Measurements from ENCODE around the gene TMEM95. TPM values are rescaled to one million over a fixed set of nuclear protein-coding genes. Genes with fewer than 3 reads are reported as not detected.

Gene TMEM95
- total and polyA plus RNA-seq, 3 donors from 2014 or later, result 2.8 to 9.9 (median 6.6) TPM

- Histone ChIP-seq H3K36me3 (ENCODE audit: low read depth, missing control alignments) (no peaks in the 10 kb centered on the region), H3K9me3 (no peaks in the 10 kb centered on the region), H3K27me3 (no peaks in the 10 kb centered on the region), H3K4me1 (peaks cover 17% of the 10 kb centered on the region), H3K4me3 (no peak overlapping the region), H3K27ac (peak overlapping the region in 1 of 2 donors; percentile 95)
- intact Hi-C loops (cut with DNase I; ENCODE audit: low total_unique reads), result no loop called here
- no peak for DNase-seq
- 55 to 56% methylated on average over 3 to 12 of the region's 12 CpGs for WGBS, 2 donors
- no peak for TF ChIP-seq CTCF (IDR thresholded peaks at IDR 0.05)
Measured at GRCh38 chr17:7406235-7406825, 51.4 kb downstream of the TMEM95 start.

Small RNA genes lying within 50 kb of the gene (small RNA-seq; reads per million reads assigned to genes)
- gene AC026954.2, result 0 reads per million in 2 donors

Other genes starting within 250 kb of the TMEM95 start
Only the 30 nearest of the 36 such genes appear.
- gene ASGR1, start 175.8 kb upstream of the TMEM95 start, total RNA-seq, result 10 to 100 TPM; 11.5 to 19.1 TPM
- gene ASGR1, start 175.8 kb upstream of the TMEM95 start, polyA plus RNA-seq (ENCODE audit: insufficient read depth, low read depth, low replicate concordance), result 21.3 TPM
- gene DLG4, start 135.3 kb upstream of the TMEM95 start, total RNA-seq, result 10 to 100 TPM; 26.3 to 49.8 TPM
- gene DLG4, start 135.3 kb upstream of the TMEM95 start, polyA plus RNA-seq (ENCODE audit: insufficient read depth, low read depth, low replicate concordance), result 45.9 TPM
- gene ACADVL, start 135.2 kb upstream of the TMEM95 start, total RNA-seq, result 100 to 1,000 TPM; 298 to 458 TPM
- gene ACADVL, start 135.2 kb upstream of the TMEM95 start, polyA plus RNA-seq (ENCODE audit: insufficient read depth, low read depth, low replicate concordance), result 334 TPM
- gene DVL2, start 120.6 kb upstream of the TMEM95 start, total RNA-seq, result 100 to 1,000 TPM in 1 of 2 donors, 10 to 100 TPM in 1; 81.3 to 102 TPM
- 43.6 TPM for gene DVL2, start 120.6 kb upstream of the TMEM95 start, polyA plus RNA-seq (ENCODE audit: insufficient read depth, low read depth, low replicate concordance)
- gene PHF23, start 115.7 kb upstream of the TMEM95 start, total RNA-seq, result 10 to 100 TPM; 54.9 to 61.6 TPM
- gene PHF23, start 115.7 kb upstream of the TMEM95 start, polyA plus RNA-seq (ENCODE audit: insufficient read depth, low read depth, low replicate concordance), result 53.4 TPM
- 100 to 1,000 TPM; 521 to 683 TPM for gene GABARAP, start 112.7 kb upstream of the TMEM95 start, total RNA-seq
- gene GABARAP, start 112.7 kb upstream of the TMEM95 start, polyA plus RNA-seq (ENCODE audit: insufficient read depth, low read depth, low replicate concordance), result 1,171 TPM
- gene CTDNEP1, start 103.4 kb upstream of the TMEM95 start, total RNA-seq, result 10 to 100 TPM; 86.4 to 94.0 TPM
- gene CTDNEP1, start 103.4 kb upstream of the TMEM95 start, polyA plus RNA-seq (ENCODE audit: insufficient read depth, low read depth, low replicate concordance), result 138 TPM
- gene ELP5, start 102.9 kb upstream of the TMEM95 start, total RNA-seq, result 100 to 1,000 TPM; 107 to 123 TPM
- 295 TPM for gene ELP5, start 102.9 kb upstream of the TMEM95 start, polyA plus RNA-seq (ENCODE audit: insufficient read depth, low read depth, low replicate concordance)
- gene CLDN7, start 92.7 kb upstream of the TMEM95 start, total RNA-seq, result 1 to 10 TPM; 4.5 to 6.9 TPM
- gene CLDN7, start 92.7 kb upstream of the TMEM95 start, polyA plus RNA-seq (ENCODE audit: insufficient read depth, low read depth, low replicate concordance), result 8.8 TPM
- gene SLC2A4, start 73.4 kb upstream of the TMEM95 start, total RNA-seq, result 1 to 10 TPM; 4.2 to 6.6 TPM
- gene SLC2A4, start 73.4 kb upstream of the TMEM95 start, polyA plus RNA-seq (ENCODE audit: insufficient read depth, low read depth, low replicate concordance), result 4.7 TPM
- gene YBX2, start 60.5 kb upstream of the TMEM95 start, total RNA-seq, result 100 to 1,000 TPM; 276 to 549 TPM
- 1,120 TPM for gene YBX2, start 60.5 kb upstream of the TMEM95 start, polyA plus RNA-seq (ENCODE audit: insufficient read depth, low read depth, low replicate concordance)
- gene EIF5A, start 47.5 kb upstream of the TMEM95 start, total RNA-seq, result 100 to 1,000 TPM; 193 to 229 TPM
- gene EIF5A, start 47.5 kb upstream of the TMEM95 start, polyA plus RNA-seq (ENCODE audit: insufficient read depth, low read depth, low replicate concordance), result 388 TPM
- 100 to 1,000 TPM; 204 to 239 TPM for gene GPS2, start 39.8 kb upstream of the TMEM95 start, total RNA-seq
- 219 TPM for gene GPS2, start 39.8 kb upstream of the TMEM95 start, polyA plus RNA-seq (ENCODE audit: insufficient read depth, low read depth, low replicate concordance)
- gene NEURL4, start 25.8 kb upstream of the TMEM95 start, total RNA-seq, result 10 to 100 TPM; 34.5 to 50.6 TPM
- 38.3 TPM for gene NEURL4, start 25.8 kb upstream of the TMEM95 start, polyA plus RNA-seq (ENCODE audit: insufficient read depth, low read depth, low replicate concordance)
- gene ACAP1, start 18.6 kb upstream of the TMEM95 start, total RNA-seq, result 100 to 1,000 TPM in 1 of 2 donors, 10 to 100 TPM in 1; 12.6 to 140 TPM
- gene ACAP1, start 18.6 kb upstream of the TMEM95 start, polyA plus RNA-seq (ENCODE audit: insufficient read depth, low read depth, low replicate concordance), result 95.2 TPM
- 1 to 10 TPM; 4.8 to 5.0 TPM for gene KCTD11, start 3.0 kb upstream of the TMEM95 start, total RNA-seq
- 6.8 TPM for gene KCTD11, start 3.0 kb upstream of the TMEM95 start, polyA plus RNA-seq (ENCODE audit: insufficient read depth, low read depth, low replicate concordance)
- 1 to 10 TPM; 3.7 to 6.8 TPM for gene TNK1, start 25.9 kb downstream of the TMEM95 start, total RNA-seq
- gene TNK1, start 25.9 kb downstream of the TMEM95 start, polyA plus RNA-seq (ENCODE audit: insufficient read depth, low read depth, low replicate concordance), result 4.0 TPM
- gene PLSCR3, start 39.4 kb downstream of the TMEM95 start, total RNA-seq, result 10 to 100 TPM; 13.6 to 19.4 TPM
- 14.2 TPM for gene PLSCR3, start 39.4 kb downstream of the TMEM95 start, polyA plus RNA-seq (ENCODE audit: insufficient read depth, low read depth, low replicate concordance)
- gene TMEM256, start 48.9 kb downstream of the TMEM95 start, total RNA-seq, result 10 to 100 TPM; 18.7 to 33.3 TPM
- 27.3 TPM for gene TMEM256, start 48.9 kb downstream of the TMEM95 start, polyA plus RNA-seq (ENCODE audit: insufficient read depth, low read depth, low replicate concordance)
- 10 to 100 TPM in 1 of 2 donors, 1 to 10 TPM in 1; 9.9 to 10.7 TPM for gene NLGN2, start 52.7 kb downstream of the TMEM95 start, total RNA-seq
- 8.4 TPM for gene NLGN2, start 52.7 kb downstream of the TMEM95 start, polyA plus RNA-seq (ENCODE audit: insufficient read depth, low read depth, low replicate concordance)
- gene SPEM1, start 65.2 kb downstream of the TMEM95 start, total RNA-seq, result 10 to 100 TPM in 1 of 2 donors, 1 to 10 TPM in 1; 8.5 to 18.7 TPM
- gene SPEM1, start 65.2 kb downstream of the TMEM95 start, polyA plus RNA-seq (ENCODE audit: insufficient read depth, low read depth, low replicate concordance), result 67.7 TPM
- 100 to 1,000 TPM in 1 of 2 donors, 10 to 100 TPM in 1; 41.4 to 202 TPM for gene SPEM2, start 70.5 kb downstream of the TMEM95 start, total RNA-seq
- gene SPEM2, start 70.5 kb downstream of the TMEM95 start, polyA plus RNA-seq (ENCODE audit: insufficient read depth, low read depth, low replicate concordance), result 111 TPM
- 10 to 100 TPM in 1 of 2 donors, 1 to 10 TPM in 1; 5.7 to 18.8 TPM for gene SPEM3, start 73.7 kb downstream of the TMEM95 start, total RNA-seq
- 63.0 TPM for gene SPEM3, start 73.7 kb downstream of the TMEM95 start, polyA plus RNA-seq (ENCODE audit: insufficient read depth, low read depth, low replicate concordance)
- 10 to 100 TPM in 1 of 2 donors, 1 to 10 TPM in 1; 7.9 to 11.7 TPM for gene TMEM102, start 80.3 kb downstream of the TMEM95 start, total RNA-seq
- gene TMEM102, start 80.3 kb downstream of the TMEM95 start, polyA plus RNA-seq (ENCODE audit: insufficient read depth, low read depth, low replicate concordance), result 6.5 TPM
- 1 to 10 TPM; 3.2 to 4.2 TPM for gene FGF11, start 84.4 kb downstream of the TMEM95 start, total RNA-seq
- 4.6 TPM for gene FGF11, start 84.4 kb downstream of the TMEM95 start, polyA plus RNA-seq (ENCODE audit: insufficient read depth, low read depth, low replicate concordance)
- gene CHRNB1, start 89.9 kb downstream of the TMEM95 start, total RNA-seq, result 1 to 10 TPM; 6.2 to 7.4 TPM
- gene CHRNB1, start 89.9 kb downstream of the TMEM95 start, polyA plus RNA-seq (ENCODE audit: insufficient read depth, low read depth, low replicate concordance), result 6.9 TPM
- 10 to 100 TPM; 34.0 to 43.4 TPM for gene ZBTB4, start 124.5 kb downstream of the TMEM95 start, total RNA-seq
- gene ZBTB4, start 124.5 kb downstream of the TMEM95 start, polyA plus RNA-seq (ENCODE audit: insufficient read depth, low read depth, low replicate concordance), result 39.5 TPM
- 1 to 10 TPM; 1.8 to 3.9 TPM for gene SLC35G6, start 126.3 kb downstream of the TMEM95 start, total RNA-seq
- gene SLC35G6, start 126.3 kb downstream of the TMEM95 start, polyA plus RNA-seq (ENCODE audit: insufficient read depth, low read depth, low replicate concordance), result 3.9 TPM
- 100 to 1,000 TPM; 359 to 391 TPM for gene POLR2A, start 129.2 kb downstream of the TMEM95 start, total RNA-seq
- gene POLR2A, start 129.2 kb downstream of the TMEM95 start, polyA plus RNA-seq (ENCODE audit: insufficient read depth, low read depth, low replicate concordance), result 175 TPM
- 10 to 100 TPM; 17.0 to 20.6 TPM for gene TNFSF12, start 193.9 kb downstream of the TMEM95 start, total RNA-seq
- gene TNFSF12, start 193.9 kb downstream of the TMEM95 start, polyA plus RNA-seq (ENCODE audit: insufficient read depth, low read depth, low replicate concordance), result 21.5 TPM